Calu3 (cell line): Measurements from ENCODE around the gene DNAJC15. TPM values are rescaled to one million over a fixed set of nuclear protein-coding genes. Genes with fewer than 3 reads are reported as not detected.

Experiments used
- BruUV-seq: library from RNA; stranded (reverse); fragments of 400-500 nt; replicated peaks from 2 replicates; lab custom pipeline; 2021; lab: Mats Ljungman, UMichigan
- CTCF ChIA-PET: fragments of 300-600 bp; sonication (Branson Sonifier 250); formaldehyde crosslinking; loops from one replicate; lab custom pipeline; 2022; ENCODE audit warnings: antibody characterized with exemption; lab: Charles Lee
- DNase-seq: peaks from one replicate; pipeline ENCODE4 v3.0.0; 2022
- H3K27ac Mint-ChIP-seq: one replicate; pipeline ENCODE4 v1.8.0; 2022; ENCODE audit warnings: mixed read lengths; ENCODE audit not compliant: unreplicated experiment
- H3K27me3 Mint-ChIP-seq: one replicate; pipeline ENCODE4 v1.8.0; 2022; ENCODE audit warnings: mixed read lengths; ENCODE audit not compliant: unreplicated experiment
- H3K36me3 Mint-ChIP-seq: one replicate; pipeline ENCODE4 v1.8.0; 2022; ENCODE audit warnings: mild to moderate bottlenecking, moderate library complexity, mixed read lengths; ENCODE audit not compliant: insufficient read depth, unreplicated experiment
- H3K4me1 Mint-ChIP-seq: one replicate; pipeline ENCODE4 v1.8.0; 2022; ENCODE audit warnings: mild to moderate bottlenecking, low read depth, mixed read lengths; ENCODE audit not compliant: unreplicated experiment
- H3K4me3 Mint-ChIP-seq: one replicate; pipeline ENCODE4 v1.8.0; 2022; ENCODE audit warnings: mild to moderate bottlenecking, low read depth, moderate library complexity, mixed read lengths; ENCODE audit not compliant: unreplicated experiment
- H3K9me3 Mint-ChIP-seq: one replicate; pipeline ENCODE4 v1.8.0; 2022; ENCODE audit warnings: low read depth, mixed read lengths; ENCODE audit not compliant: unreplicated experiment
- intact Hi-C: fragments of 100-400 bp; cut with micrococcal nuclease; formaldehyde crosslinking; loops from one replicate; pipeline ENCODE4 v1.10.0; 2022; ENCODE audit not compliant: unreplicated experiment
- total RNA-seq: library from RNA; stranded (reverse); gene quantifications from 2 replicates; pipeline ENCODE4 v1.2.3, GENCODE V29; 2022
- TF ChIP-seq, protein P1 (sequence below): fragments of 200-600 bp; IDR thresholded peaks from one replicate; pipeline ENCODE4 v1.8.0; 2022; ENCODE audit warnings: antibody characterized with exemption; ENCODE audit not compliant: unreplicated experiment

Gene DNAJC15
- total RNA-seq, 1 experiment from 2014 or later, result 13.1 TPM

GRCh38 chr13:43077906-43078305 is 54.5 kb downstream of the DNAJC15 start:
- no peak for DNase-seq
- H3K9me3 Mint-ChIP-seq, result no peaks in the 10 kb centered on the region
- CTCF ChIA-PET, result interaction anchor here (0.6 kb wide), 1 partner anchor 99 kb away, joined by 5 read pairs; no protein-coding TSS in a partner anchor
- H3K4me1 Mint-ChIP-seq, result peaks cover 8% of the 10 kb centered on the region
- no TSS peak for BruUV-seq
- TF ChIP-seq, protein P1, sequence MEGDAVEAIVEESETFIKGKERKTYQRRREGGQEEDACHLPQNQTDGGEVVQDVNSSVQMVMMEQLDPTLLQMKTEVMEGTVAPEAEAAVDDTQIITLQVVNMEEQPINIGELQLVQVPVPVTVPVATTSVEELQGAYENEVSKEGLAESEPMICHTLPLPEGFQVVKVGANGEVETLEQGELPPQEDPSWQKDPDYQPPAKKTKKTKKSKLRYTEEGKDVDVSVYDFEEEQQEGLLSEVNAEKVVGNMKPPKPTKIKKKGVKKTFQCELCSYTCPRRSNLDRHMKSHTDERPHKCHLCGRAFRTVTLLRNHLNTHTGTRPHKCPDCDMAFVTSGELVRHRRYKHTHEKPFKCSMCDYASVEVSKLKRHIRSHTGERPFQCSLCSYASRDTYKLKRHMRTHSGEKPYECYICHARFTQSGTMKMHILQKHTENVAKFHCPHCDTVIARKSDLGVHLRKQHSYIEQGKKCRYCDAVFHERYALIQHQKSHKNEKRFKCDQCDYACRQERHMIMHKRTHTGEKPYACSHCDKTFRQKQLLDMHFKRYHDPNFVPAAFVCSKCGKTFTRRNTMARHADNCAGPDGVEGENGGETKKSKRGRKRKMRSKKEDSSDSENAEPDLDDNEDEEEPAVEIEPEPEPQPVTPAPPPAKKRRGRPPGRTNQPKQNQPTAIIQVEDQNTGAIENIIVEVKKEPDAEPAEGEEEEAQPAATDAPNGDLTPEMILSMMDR, result no peak
- no peaks in the 10 kb centered on the region for H3K36me3 Mint-ChIP-seq
- no peak overlapping the region for H3K27ac Mint-ChIP-seq
- intact Hi-C loops, result no loop called here
- H3K27me3 Mint-ChIP-seq, result no peaks in the 10 kb centered on the region
- H3K4me3 Mint-ChIP-seq, result no peak overlapping the region

- Mint-ChIP-seq H3K27me3 (no peaks in the 10 kb centered on the region), H3K4me3 (no peak overlapping the region), H3K27ac (no peak overlapping the region), H3K9me3 (no peaks in the 10 kb centered on the region), H3K4me1 (peaks cover 8% of the 10 kb centered on the region), H3K36me3 (no peaks in the 10 kb centered on the region)
- CTCF ChIA-PET, result interaction anchor here (0.6 kb wide), 1 partner anchor 98 kb away, joined by 5 read pairs; no protein-coding TSS in a partner anchor
- intact Hi-C loops, result no loop called here
- TF ChIP-seq, protein P1, result no peak
- no TSS peak for BruUV-seq
- no peak for DNase-seq
These were observed 55.0 kb downstream of the DNAJC15 start for GRCh38 chr13:43078399-43078798.

GRCh38 chr13:43079392-43079931 is 56.1 kb downstream of the DNAJC15 start:
- no TSS peak for BruUV-seq
- TF ChIP-seq, protein P1, result no peak
- no peak overlapping the region for H3K27ac Mint-ChIP-seq
- no peak for DNase-seq
- no peaks in the 10 kb centered on the region for H3K36me3 Mint-ChIP-seq
- no peaks in the 10 kb centered on the region for H3K9me3 Mint-ChIP-seq
- CTCF ChIA-PET, result no interaction called here
- H3K4me1 Mint-ChIP-seq, result peaks cover 8% of the 10 kb centered on the region
- intact Hi-C loops, result no loop called here
- no peak overlapping the region for H3K4me3 Mint-ChIP-seq
- no peaks in the 10 kb centered on the region for H3K27me3 Mint-ChIP-seq

GRCh38 chr13:43080199-43080598 is 56.8 kb downstream of the DNAJC15 start:
- no peak overlapping the region for H3K4me3 Mint-ChIP-seq
- H3K9me3 Mint-ChIP-seq, result no peaks in the 10 kb centered on the region
- no TSS peak for BruUV-seq
- no peak overlapping the region for H3K27ac Mint-ChIP-seq
- intact Hi-C loops, result no loop called here
- H3K27me3 Mint-ChIP-seq, result no peaks in the 10 kb centered on the region
- no peaks in the 10 kb centered on the region for H3K36me3 Mint-ChIP-seq
- CTCF ChIA-PET, result no interaction called here
- H3K4me1 Mint-ChIP-seq, result peaks cover 8% of the 10 kb centered on the region
- no peak for DNase-seq
- TF ChIP-seq, protein P1, result no peak
